ENCODE data around the gene BICD2. TPM values are rescaled to one million over a fixed set of nuclear protein-coding genes. Genes with fewer than 3 reads are reported as not detected.

The BICD2 gene
- polyA plus RNA-seq, 3 donors: 13.8 to 29.4 (median 25.6) TPM

- peaks cover 99% of the 10 kb centered on the region for H3K79me2 ChIP-seq (ENCODE audit: insufficient read depth, low read length)
- intact Hi-C loops (cut with micrococcal nuclease): no loop called here
- Mint-ChIP-seq H3K4me1 (peaks cover 64% of the 10 kb centered on the region), H3K4me3 (no peak overlapping the region), H3K9me3 (no peaks in the 10 kb centered on the region), H3K27ac (peak overlapping the region in 4 of 7 donors; percentile 15 to 57 (median 43)), H3K36me3 (peaks cover 0 to 9% of the 10 kb centered on the region in 2 donors), H3K27me3 (ENCODE audit: low read depth in 3 of 3) (no peaks in the 10 kb centered on the region)
- no peak overlapping the region for H3K4me3 ChIP-seq (replicated peaks in 1 of 3; ENCODE audit: low read depth in 2 of 3, low read length in 3 of 3)
- WGBS (ENCODE audit: insufficient coverage): 92% methylated on average over 4 of the region's 6 CpGs
- H3K27ac ChIP-seq (ENCODE audit: low read depth in 1 of 2, low read length in 2 of 2): peak overlapping the region in 1 of 2 donors; percentile 94
- peaks cover 77% of the 10 kb centered on the region for H4K20me1 ChIP-seq (ENCODE audit: insufficient read depth, low read length)
- no peak for DNase-seq
- H2AFZ ChIP-seq (ENCODE audit: insufficient read depth, low read depth, low read length, poor library complexity, severe bottlenecking): no peak overlapping the region
- peaks cover 36 to 41% of the 10 kb centered on the region in 2 donors for H3K4me1 ChIP-seq (ENCODE audit: control insufficient read depth in 1 of 2, insufficient read depth in 2 of 2, low read length in 2 of 2)
- no peaks in the 10 kb centered on the region for H3K27me3 ChIP-seq (ENCODE audit: control insufficient read depth in 2 of 2, insufficient read depth in 2 of 2, low read length in 2 of 2)
- H3K9ac ChIP-seq (ENCODE audit: insufficient read depth, low read length, poor library complexity, severe bottlenecking): no peak overlapping the region
- H3K4me2 ChIP-seq (replicated peaks; ENCODE audit: extremely low read depth, low read length, poor library complexity, severe bottlenecking): no peak overlapping the region
- no peaks in the 10 kb centered on the region for H3K36me3 ChIP-seq (replicated peaks in 1 of 2; ENCODE audit: control insufficient read depth in 1 of 2, insufficient read depth in 2 of 2, low read length in 2 of 2)
- TF ChIP-seq CTCF (IDR thresholded peaks at IDR 0.05): no peak
- no peaks in the 10 kb centered on the region for H3K9me3 ChIP-seq (replicated peaks in 1 of 2; ENCODE audit: control insufficient read depth in 1 of 2, insufficient read depth in 1 of 2, low read length in 2 of 2)
These were observed 27.4 kb downstream of the BICD2 start for GRCh38 chr9:92737216-92737606.

GRCh38 chr9:92736563-92737215 is 27.9 kb downstream of the BICD2 start:
- 100% methylated on average over 2 of the region's 9 CpGs for WGBS (ENCODE audit: insufficient coverage)
- Mint-ChIP-seq H3K27me3 (ENCODE audit: low read depth in 3 of 3) (no peaks in the 10 kb centered on the region), H3K27ac (peak overlapping the region in 2 of 7 donors; percentile 77 to 80), H3K36me3 (peaks cover 3 to 11% of the 10 kb centered on the region in 2 donors), H3K4me1 (peaks cover 63% of the 10 kb centered on the region), H3K9me3 (no peaks in the 10 kb centered on the region), H3K4me3 (no peak overlapping the region)
- Histone ChIP-seq H3K27me3 (ENCODE audit: control insufficient read depth in 2 of 2, insufficient read depth in 2 of 2, low read length in 2 of 2) (no peaks in the 10 kb centered on the region), H3K36me3 (replicated peaks in 1 of 2; ENCODE audit: control insufficient read depth in 1 of 2, insufficient read depth in 2 of 2, low read length in 2 of 2) (no peaks in the 10 kb centered on the region), H3K4me1 (ENCODE audit: control insufficient read depth in 1 of 2, insufficient read depth in 2 of 2, low read length in 2 of 2) (peaks cover 32 to 36% of the 10 kb centered on the region in 2 donors), H3K9ac (ENCODE audit: insufficient read depth, low read length, poor library complexity, severe bottlenecking) (no peak overlapping the region), H2AFZ (ENCODE audit: insufficient read depth, low read depth, low read length, poor library complexity, severe bottlenecking) (no peak overlapping the region), H3K27ac (ENCODE audit: low read depth in 1 of 2, low read length in 2 of 2) (peak overlapping the region in 1 of 2 donors; percentile 94), H3K79me2 (ENCODE audit: insufficient read depth, low read length) (peaks cover 99% of the 10 kb centered on the region), H4K20me1 (ENCODE audit: insufficient read depth, low read length) (peaks cover 81% of the 10 kb centered on the region), H3K9me3 (replicated peaks in 1 of 2; ENCODE audit: control insufficient read depth in 1 of 2, insufficient read depth in 1 of 2, low read length in 2 of 2) (no peaks in the 10 kb centered on the region), H3K4me2 (replicated peaks; ENCODE audit: extremely low read depth, low read length, poor library complexity, severe bottlenecking) (no peak overlapping the region), H3K4me3 (replicated peaks in 1 of 3; ENCODE audit: low read depth in 2 of 3, low read length in 3 of 3) (no peak overlapping the region)
- intact Hi-C loops (cut with micrococcal nuclease): no loop called here
- TF ChIP-seq CTCF (IDR thresholded peaks at IDR 0.05): no peak
- DNase-seq: no peak
